T-cell (primary cell): ENCODE measurements around the gene STK33. TPM values are rescaled to one million over a fixed set of nuclear protein-coding genes. Genes with fewer than 3 reads are reported as not detected.

Experiments used
- ATAC-seq, 4 experiments: fragments of 200-7000 bp in 3 of 4; fragments of 150-1000 bp in 1 of 4; cut with Tn5 transposase; replicated peaks in 1 of 4; 1 replicate in 3 of 4; 2 replicates in 1 of 4; pipeline ENCODE4 v1.10.0; 2021; ENCODE audit warnings: moderate library complexity in 3 of 4, mild to moderate bottlenecking in 2 of 4, moderate number of reproducible peaks in 1 of 4
- CTCF ChIA-PET, 2 donors: fragments of 300-600 bp; sonication (Branson Sonifier 250); formaldehyde crosslinking; loops; one replicate each; lab custom pipeline; 2022; ENCODE audit warnings: antibody characterized with exemption in 2 of 2; lab: Charles Lee
- POLR2A ChIA-PET, 2 donors: fragments of 300-600 bp; sonication (Branson Sonifier 250); formaldehyde crosslinking; loops; one replicate each; lab custom pipeline; 2022; ENCODE audit warnings: antibody characterized with exemption in 2 of 2; lab: Charles Lee
- DNase-seq, 35 experiments: peaks; one replicate each; pipeline versions ENCODE4 v3.0.0 to v3.0.0-alpha.2; 2013 to 2023
- H3K27ac ChIP-seq: one replicate; pipeline ENCODE4 v1.5.1; 2013; ENCODE audit warnings: low read length
- H3K27me3 ChIP-seq, 2 experiments: replicated peaks in 1 of 2; 1 replicate in 1 of 2; 2 replicates in 1 of 2; pipeline versions ENCODE4 v1.6.1 to v1.7.0; 2013; ENCODE audit warnings: low read length in 1 of 2, mixed read lengths in 1 of 2; ENCODE audit not compliant: control insufficient read depth in 2 of 2, insufficient read depth in 2 of 2; ENCODE audit errors: extremely low read depth in 1 of 2
- H3K36me3 ChIP-seq, 2 donors: 1 replicate in 1 of 2; 2 replicates in 1 of 2; pipeline versions ENCODE4 v1.6.1 to v1.7.0; 2013; ENCODE audit warnings: low read length in 1 of 2; ENCODE audit not compliant: control insufficient read depth in 2 of 2, insufficient read depth in 1 of 2; ENCODE audit errors: extremely low read depth in 1 of 2
- H3K4me1 ChIP-seq, 2 experiments: 1 replicate in 1 of 2; 2 replicates in 1 of 2; pipeline versions ENCODE4 v1.6.1 to v1.7.0; 2013; ENCODE audit warnings: low read length in 2 of 2, mixed read lengths in 1 of 2; ENCODE audit not compliant: insufficient read depth in 2 of 2, control insufficient read depth in 1 of 2; ENCODE audit errors: extremely low read depth in 1 of 2
- H3K4me3 ChIP-seq, 2 donors: 1 replicate in 1 of 2; 2 replicates in 1 of 2; pipeline versions ENCODE4 v1.5.1 to v1.7.0; 2013; ENCODE audit warnings: mild to moderate bottlenecking in 2 of 2, low read length in 1 of 2, moderate library complexity in 1 of 2; ENCODE audit not compliant: control insufficient read depth in 1 of 2; ENCODE audit errors: extremely low read depth in 1 of 2
- H3K9me3 ChIP-seq: 2 replicates; pipeline ENCODE4 v1.7.0; 2013
- H3K27ac Mint-ChIP-seq, 2 donors: one replicate each; pipeline ENCODE4 v1.8.0; 2020 to 2021; ENCODE audit warnings: mild to moderate bottlenecking in 2 of 2, mixed read lengths in 2 of 2
- H3K27me3 Mint-ChIP-seq, 2 donors: one replicate each; pipeline ENCODE4 v1.8.0; 2021 to 2022; ENCODE audit warnings: mixed read lengths in 2 of 2
- H3K36me3 Mint-ChIP-seq: one replicate; pipeline ENCODE4 v1.8.0; 2021; ENCODE audit warnings: mixed read lengths
- H3K4me1 Mint-ChIP-seq, 3 donors: one replicate each; pipeline ENCODE4 v1.8.0; 2020 to 2022; ENCODE audit warnings: mixed read lengths in 3 of 3, mild to moderate bottlenecking in 1 of 3
- H3K4me3 Mint-ChIP-seq, 3 donors: one replicate each; pipeline ENCODE4 v1.8.0; 2020 to 2022; ENCODE audit warnings: mild to moderate bottlenecking in 3 of 3, mixed read lengths in 3 of 3, moderate library complexity in 3 of 3
- H3K9me3 Mint-ChIP-seq, 3 donors: one replicate each; pipeline ENCODE4 v1.8.0; 2020 to 2022; ENCODE audit warnings: mixed read lengths in 3 of 3
- WGBS: methylation state at CpG from one replicate; pipeline ENCODE4 v1.1.5; 2013; ENCODE audit warnings: missing lambda C conversion rate; ENCODE audit not compliant: insufficient coverage; 5-methylcytosine and 5-hydroxymethylcytosine counted together
- total RNA-seq, 35 experiments: library from RNA in 6 of 35; stranded (reverse) in 6 of 35; fragments of 120-200 nt in 1 of 35; gene quantifications; one replicate each; pipeline versions ENCODE4 v1.2.1 to v1.2.4 and lab custom pipeline; 2013 to 2026

STK33 gene
- total RNA-seq, 5 donors from 2014 or later (not counting 1 experiment from before 2014, with no cell fraction given) = 0.30 to 1.5 (median 1.3) TPM

GRCh38 chr11:8636127-8636526 lies 42.1 kb upstream of the STK33 start:
- DNase-seq = no peak
- Histone ChIP-seq H3K36me3 (peaks cover 0 to 84% of the 10 kb centered on the region in 2 donors), H3K4me3 (no peak overlapping the region), H3K27me3 (no peaks in the 10 kb centered on the region), H3K4me1 (no peaks in the 10 kb centered on the region), H3K27ac (no peak overlapping the region), H3K9me3 (no peaks in the 10 kb centered on the region)
- Mint-ChIP-seq H3K27ac (no peak overlapping the region), H3K4me1 (no peaks in the 10 kb centered on the region), H3K36me3 (peaks cover 76% of the 10 kb centered on the region), H3K27me3 (no peaks in the 10 kb centered on the region), H3K9me3 (peaks cover 7 to 14% (median 11%) of the 10 kb centered on the region in 3 donors), H3K4me3 (no peak overlapping the region)
- ChIA-PET POLR2A (no interaction called here), CTCF (no interaction called here)
- WGBS = 100% methylated on average over 2 of the region's 2 CpGs
- ATAC-seq = no peak

GRCh38 chr11:8634498-8634897 lies 40.5 kb upstream of the STK33 start:
- H3K4me3 ChIP-seq = no peak overlapping the region
- Mint-ChIP-seq H3K36me3 (peaks cover 73% of the 10 kb centered on the region), H3K27me3 (no peaks in the 10 kb centered on the region), H3K27ac (no peak overlapping the region), H3K4me1 (no peaks in the 10 kb centered on the region), H3K9me3 (peaks cover 7 to 14% (median 11%) of the 10 kb centered on the region in 3 donors), H3K4me3 (no peak overlapping the region)
- ChIA-PET POLR2A (no interaction called here), CTCF (no interaction called here)
- peaks cover 0 to 79% of the 10 kb centered on the region in 2 donors for H3K36me3 ChIP-seq
- no peaks in the 10 kb centered on the region for H3K27me3 ChIP-seq
- H3K4me1 ChIP-seq = no peaks in the 10 kb centered on the region
- ATAC-seq (no peak), DNase-seq (no peak)
- WGBS = 100% methylated on average over 5 of the region's 6 CpGs
- H3K27ac ChIP-seq = no peak overlapping the region
- no peaks in the 10 kb centered on the region for H3K9me3 ChIP-seq

GRCh38 chr11:8631395-8632118 lies 37.5 kb upstream of the STK33 start:
- H3K27ac ChIP-seq = no peak overlapping the region
- H3K27me3 ChIP-seq = no peaks in the 10 kb centered on the region
- Mint-ChIP-seq H3K27ac (no peak overlapping the region), H3K27me3 (no peaks in the 10 kb centered on the region), H3K4me3 (no peak overlapping the region), H3K4me1 (no peaks in the 10 kb centered on the region), H3K9me3 (peaks cover 2 to 9% (median 7%) of the 10 kb centered on the region in 3 donors), H3K36me3 (peaks cover 50% of the 10 kb centered on the region)
- H3K4me3 ChIP-seq = no peak overlapping the region
- no peaks in the 10 kb centered on the region for H3K4me1 ChIP-seq
- 100% methylated on average over 2 of the region's 6 CpGs for WGBS
- ChIA-PET POLR2A (no interaction called here), CTCF (interaction anchor here in 1 of 2 donors (0.6 kb wide), 1 partner anchor 143 kb away, joined by 5 read pairs; no protein-coding TSS in a partner anchor)
- H3K36me3 ChIP-seq = peaks cover 0 to 57% of the 10 kb centered on the region in 2 donors
- ATAC-seq (no peak), DNase-seq (no peak)
- no peaks in the 10 kb centered on the region for H3K9me3 ChIP-seq

- WGBS = 96% methylated on average over 2 of the region's 2 CpGs
- no peaks in the 10 kb centered on the region for H3K9me3 Mint-ChIP-seq
- peaks cover 60% of the 10 kb centered on the region for H3K36me3 Mint-ChIP-seq
- H3K4me3 Mint-ChIP-seq = no peak overlapping the region
- H3K4me1 Mint-ChIP-seq = no peaks in the 10 kb centered on the region
- ATAC-seq (no peak), DNase-seq (no peak)
- no peak overlapping the region for H3K4me3 ChIP-seq
- no peaks in the 10 kb centered on the region for H3K9me3 ChIP-seq
- H3K27me3 Mint-ChIP-seq = no peaks in the 10 kb centered on the region
- H3K27me3 ChIP-seq = no peaks in the 10 kb centered on the region
- no peak overlapping the region for H3K27ac Mint-ChIP-seq
- no peak overlapping the region for H3K27ac ChIP-seq
- peaks cover 17 to 57% of the 10 kb centered on the region in 2 donors for H3K36me3 ChIP-seq
- POLR2A ChIA-PET = interaction anchor here in 1 of 2 donors (0.6 kb wide), 1 partner anchor 208 kb away, joined by 5 read pairs; no protein-coding TSS in a partner anchor
- no peaks in the 10 kb centered on the region for H3K4me1 ChIP-seq
- CTCF ChIA-PET = interaction anchor here in 1 of 2 donors (0.5 kb wide), 1 partner anchor 335 kb away, joined by 4 read pairs; no protein-coding TSS in a partner anchor
These were observed 30.7 kb upstream of the STK33 start for GRCh38 chr11:8624698-8625097.

- no peak overlapping the region for H3K27ac Mint-ChIP-seq
- CTCF ChIA-PET = no interaction called here
- DNase-seq = no peak
- no peak overlapping the region for H3K4me3 Mint-ChIP-seq
- Histone ChIP-seq H3K4me1 (no peaks in the 10 kb centered on the region), H3K36me3 (peaks cover 17 to 71% of the 10 kb centered on the region in 2 donors), H3K27me3 (no peaks in the 10 kb centered on the region), H3K4me3 (no peak overlapping the region), H3K27ac (no peak overlapping the region), H3K9me3 (no peaks in the 10 kb centered on the region)
- peaks cover 74% of the 10 kb centered on the region for H3K36me3 Mint-ChIP-seq
- H3K27me3 Mint-ChIP-seq = no peaks in the 10 kb centered on the region
- H3K4me1 Mint-ChIP-seq = no peaks in the 10 kb centered on the region
- WGBS = 78% methylated on average over 3 of the region's 4 CpGs
- POLR2A ChIA-PET = no interaction called here
- no peaks in the 10 kb centered on the region for H3K9me3 Mint-ChIP-seq
- ATAC-seq = no peak
These were observed 27.1 kb upstream of the STK33 start for GRCh38 chr11:8621147-8621546.

- Mint-ChIP-seq H3K36me3 (peaks cover 65% of the 10 kb centered on the region), H3K27ac (no peak overlapping the region), H3K27me3 (no peaks in the 10 kb centered on the region), H3K9me3 (no peaks in the 10 kb centered on the region), H3K4me1 (no peaks in the 10 kb centered on the region), H3K4me3 (no peak overlapping the region)
- POLR2A ChIA-PET = no interaction called here
- Histone ChIP-seq H3K27ac (no peak overlapping the region), H3K36me3 (peaks cover 0 to 47% of the 10 kb centered on the region in 2 donors), H3K27me3 (no peaks in the 10 kb centered on the region), H3K9me3 (no peaks in the 10 kb centered on the region), H3K4me1 (no peaks in the 10 kb centered on the region), H3K4me3 (no peak overlapping the region)
- CTCF ChIA-PET = no interaction called here
- no peak for DNase-seq
- 80% methylated on average over 1 of the region's 2 CpGs for WGBS
- no peak for ATAC-seq
These were observed 23.0 kb upstream of the STK33 start for GRCh38 chr11:8617063-8617462.
